Chondrocyte (in vitro differentiated cells): ENCODE results near the gene SYT14. TPM values are rescaled to one million over a fixed set of nuclear protein-coding genes. Genes with fewer than 3 reads are reported as not detected.
A peak's percentile ranks its signal among the peaks of the same experiment; 100 is the strongest.
"Not testable (repeated sequence)": the region's sequence is repeated elsewhere in the genome, so short reads cannot be mapped to it uniquely, and the experiment has no call there.

Experiments used
- DNase-seq: peaks from one replicate; pipeline ENCODE4 v3.0.0; 2021; ENCODE audit warnings: mixed read lengths, low spot score
- H3K27ac Mint-ChIP-seq: one replicate; pipeline ENCODE4 v1.8.0; 2021; ENCODE audit warnings: mild to moderate bottlenecking, moderate library complexity, mixed read lengths; ENCODE audit not compliant: unreplicated experiment
- H3K27me3 Mint-ChIP-seq: 2 replicates; pipeline ENCODE4 v1.8.0; 2021; ENCODE audit warnings: low read depth, mixed read lengths
- H3K36me3 Mint-ChIP-seq: 2 replicates; pipeline ENCODE4 v1.8.0; 2021; ENCODE audit warnings: low read depth, mixed read lengths
- H3K4me1 Mint-ChIP-seq: 2 replicates; pipeline ENCODE4 v1.8.0; 2021; ENCODE audit warnings: low read depth, mild to moderate bottlenecking, mixed read lengths
- H3K4me3 Mint-ChIP-seq: one replicate; pipeline ENCODE4 v1.8.0; 2021; ENCODE audit warnings: mild to moderate bottlenecking, moderate library complexity, mixed read lengths; ENCODE audit not compliant: unreplicated experiment
- H3K9me3 Mint-ChIP-seq: 2 replicates; pipeline ENCODE4 v1.8.0; 2021; ENCODE audit warnings: low read depth, mixed read lengths
- CTCF ChIP-seq: fragments of 200-600 bp; sonication (generic); IDR thresholded peaks from 2 replicates; pipeline ENCODE4 v1.5.0; 2021; ENCODE audit warnings: antibody characterized with exemption, mild to moderate bottlenecking, moderate library complexity
- total RNA-seq: library from RNA; stranded (reverse); gene quantifications from 3 replicates; pipeline ENCODE4 v1.2.1, GENCODE V29; 2021

SYT14 gene
- total RNA-seq, 1 donor from 2014 or later, result 1.0 TPM

DNA sequence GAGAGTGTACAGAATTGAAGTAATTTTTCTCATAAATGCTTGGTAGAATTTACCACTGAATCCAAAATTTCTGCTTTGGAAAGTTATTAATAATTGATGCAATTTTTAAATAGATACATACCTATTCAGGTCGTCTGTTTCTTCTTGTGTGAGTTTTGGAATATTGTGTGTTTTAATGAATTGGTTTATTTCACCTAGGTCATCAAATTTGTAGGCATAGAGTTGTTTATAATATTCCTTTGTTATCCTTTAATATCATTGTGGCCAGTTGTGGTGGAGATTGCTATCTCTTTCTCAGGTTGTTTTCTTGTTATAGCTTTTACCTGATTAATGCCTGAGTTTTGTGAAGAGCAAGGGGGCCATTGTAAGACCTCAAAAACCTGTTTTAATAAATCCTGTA is 93.5 kb downstream of the SYT14 start:
- no peaks in the 10 kb centered on the region for H3K4me1 Mint-ChIP-seq
- H3K27ac Mint-ChIP-seq, result no peak overlapping the region
- H3K36me3 Mint-ChIP-seq, result peaks cover 3% of the 10 kb centered on the region
- no peak for DNase-seq
- no peak for TF ChIP-seq CTCF
- peaks cover 16% of the 10 kb centered on the region for H3K9me3 Mint-ChIP-seq
- peaks cover 51% of the 10 kb centered on the region for H3K27me3 Mint-ChIP-seq
- H3K4me3 Mint-ChIP-seq, result no peak overlapping the region

DNA sequence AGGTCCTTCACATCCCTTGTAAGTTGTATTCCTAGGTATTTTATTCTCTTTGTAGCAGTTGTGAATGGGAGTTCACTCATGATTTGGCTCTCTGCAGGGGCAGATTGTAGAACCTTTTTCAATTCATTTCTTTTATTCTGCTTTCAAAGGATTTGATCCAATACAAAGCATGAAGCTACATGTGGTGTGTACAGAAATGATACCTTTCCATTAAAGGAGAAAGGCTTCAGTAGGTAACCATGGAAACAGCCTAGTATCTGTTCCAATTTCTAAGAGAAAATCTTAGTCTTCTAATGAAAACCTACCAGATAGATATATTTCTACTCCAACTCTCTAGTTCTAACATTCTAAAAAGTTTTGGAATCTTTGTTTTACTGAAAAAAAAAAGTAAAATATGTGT is 105.0 kb downstream of the SYT14 start:
- H3K27me3 Mint-ChIP-seq, result peaks cover 19% of the 10 kb centered on the region
- DNase-seq, result no peak
- no peak overlapping the region for H3K4me3 Mint-ChIP-seq
- H3K4me1 Mint-ChIP-seq, result no peaks in the 10 kb centered on the region
- H3K36me3 Mint-ChIP-seq, result peaks cover 1% of the 10 kb centered on the region
- TF ChIP-seq CTCF, result no peak
- H3K27ac Mint-ChIP-seq, result no peak overlapping the region
- H3K9me3 Mint-ChIP-seq, result peaks cover 17% of the 10 kb centered on the region

DNA sequence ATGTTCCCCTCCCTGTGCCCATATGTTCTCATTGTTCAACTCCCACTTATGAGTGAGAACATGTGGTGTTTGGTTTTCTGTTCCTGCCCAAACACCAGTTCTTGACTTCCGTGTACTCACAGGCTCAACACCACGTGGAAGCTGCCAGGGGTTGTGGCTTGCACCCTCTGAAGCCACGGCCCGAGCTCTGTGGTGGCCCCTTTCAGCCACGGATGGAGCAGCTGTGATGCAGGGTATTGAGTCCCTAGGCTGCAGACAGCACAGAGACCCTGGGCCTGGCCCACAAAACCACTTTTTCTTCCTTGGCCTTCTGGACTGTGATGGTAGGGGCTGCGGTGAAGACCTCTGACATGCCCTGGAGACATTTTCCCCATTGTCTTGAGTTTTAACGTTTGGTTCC is 111.6 kb downstream of the SYT14 start:
- Mint-ChIP-seq H3K4me3 (no peak overlapping the region), H3K9me3 (no peaks in the 10 kb centered on the region), H3K36me3 (no peaks in the 10 kb centered on the region), H3K27ac (no peak overlapping the region), H3K27me3 (peaks cover 21% of the 10 kb centered on the region), H3K4me1 (no peaks in the 10 kb centered on the region)
- peak; percentile 58 for DNase-seq
- TF ChIP-seq CTCF, result no peak

- H3K27ac Mint-ChIP-seq, H3K36me3 Mint-ChIP-seq, H3K4me3 Mint-ChIP-seq, DNase-seq, H3K9me3 Mint-ChIP-seq, H3K4me1 Mint-ChIP-seq: not testable (repeated sequence)
- H3K27me3 Mint-ChIP-seq, result peaks cover 20% of the 10 kb centered on the region
Measured at GRCh38 chr1:210050491-210050890, 112.5 kb downstream of the SYT14 start.

DNA sequence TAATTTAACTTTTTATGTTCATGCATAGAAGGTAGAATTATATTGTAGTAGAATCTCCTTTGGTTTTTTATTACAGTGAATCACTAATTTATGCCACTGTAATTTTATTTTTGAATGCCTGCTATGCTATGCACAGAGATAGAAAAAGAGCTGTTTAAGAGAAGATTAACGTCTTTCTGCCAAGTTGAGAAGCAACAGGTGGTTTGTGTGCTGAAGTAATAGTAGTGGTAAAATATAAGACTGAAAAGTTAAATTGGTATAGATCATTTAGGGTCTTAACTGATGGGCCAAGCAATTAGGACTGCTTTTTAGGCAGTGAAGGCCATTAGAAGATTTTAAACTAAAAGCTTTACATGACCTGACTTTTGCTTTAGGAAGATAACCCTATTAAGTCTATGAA is 115.1 kb downstream of the SYT14 start:
- Mint-ChIP-seq H3K9me3 (no peaks in the 10 kb centered on the region), H3K4me3 (no peak overlapping the region), H3K27me3 (peaks cover 19% of the 10 kb centered on the region), H3K36me3 (no peaks in the 10 kb centered on the region), H3K27ac (no peak overlapping the region), H3K4me1 (no peaks in the 10 kb centered on the region)
- no peak for DNase-seq
- TF ChIP-seq CTCF, result no peak

DNA sequence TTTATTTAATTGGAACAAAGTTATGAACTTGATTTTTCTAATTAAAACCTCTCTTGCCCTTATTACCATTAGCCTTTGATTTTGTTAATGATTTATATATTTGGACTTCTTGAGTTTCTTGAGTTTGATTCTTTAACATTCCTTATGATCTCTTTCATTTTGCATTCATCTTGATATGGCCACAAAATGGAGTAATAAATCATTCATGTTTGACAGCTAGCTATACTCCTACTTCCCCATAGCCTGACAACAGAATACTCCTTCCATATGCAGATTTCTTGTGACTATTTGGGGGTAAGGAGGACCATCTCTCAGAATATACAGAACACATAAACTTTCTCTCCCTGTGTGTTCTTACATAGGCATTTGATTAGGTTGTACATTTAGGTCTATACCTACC is 119.6 kb downstream of the SYT14 start:
- Mint-ChIP-seq H3K27ac (no peak overlapping the region), H3K4me1 (peaks cover 5% of the 10 kb centered on the region), H3K36me3 (no peaks in the 10 kb centered on the region), H3K9me3 (no peaks in the 10 kb centered on the region), H3K27me3 (peaks cover 21% of the 10 kb centered on the region), H3K4me3 (no peak overlapping the region)
- DNase-seq, result no peak
- no peak for TF ChIP-seq CTCF
